HEK293 (cell line): ENCODE data around the gene SIRT4.

Experiments
- CTCF ChIA-PET: fragments of 350-600 bp; formaldehyde crosslinking; extraction: SDS; loops from one replicate; lab custom pipeline; 2021; ENCODE audit warnings: antibody characterized with exemption; lab: Yijun Ruan, JAX
- POLR2A ChIA-PET: fragments of 300-600 bp; formaldehyde crosslinking; extraction: SDS; loops from one replicate; lab custom pipeline; 2020; ENCODE audit warnings: antibody characterized with exemption, inconsistent platforms; lab: Yijun Ruan, JAX
- H3K27ac ChIP-seq: fragments of 200-500 bp; sonication (Bioruptor generic); 2 replicates; pipeline ENCODE4 v1.5.1; 2014; ENCODE audit warnings: low read depth, low read length, control low read depth, inconsistent platforms; ENCODE audit errors: extremely low read depth
- H3K36me3 ChIP-seq, 2 experiments: fragments of 200-500 bp in 1 of 2; sonication (Bioruptor generic) in 1 of 2; 1 replicate in 1 of 2; 2 replicates in 1 of 2; pipeline ENCODE4 v1.5.1; 2014 to 2017; ENCODE audit warnings: inconsistent platforms in 2 of 2, low read length in 2 of 2; ENCODE audit not compliant: control insufficient read depth in 2 of 2, insufficient read depth in 1 of 2
- H3K4me1 ChIP-seq: fragments of 200-500 bp; sonication (Bioruptor generic); 2 replicates; pipeline ENCODE4 v1.5.1; 2014; ENCODE audit warnings: mild to moderate bottlenecking, low read length, inconsistent platforms; ENCODE audit not compliant: control insufficient read depth, insufficient read depth
- H3K4me3 ChIP-seq: 2 replicates; pipeline ENCODE4 v1.5.1; 2011; ENCODE audit warnings: low read depth, mild to moderate bottlenecking, control low read depth, low read length, moderate library complexity
- H3K9me3 ChIP-seq: fragments of 200-500 bp; sonication (Bioruptor generic); 2 replicates; pipeline ENCODE4 v1.5.1; 2014; ENCODE audit warnings: low read depth, low read length, inconsistent platforms; ENCODE audit not compliant: control insufficient read depth, insufficient read depth
- OSR2 ChIP-seq: fragments of 450-650 bp; formaldehyde crosslinking; IDR thresholded peaks from 2 replicates; pipeline ENCODE4 v1.5.1; 2016; ENCODE audit warnings: missing biosample characterization, missing genetic modification characterization
- PRDM1 ChIP-seq: fragments of 450-650 bp; formaldehyde crosslinking; IDR thresholded peaks from 2 replicates; pipeline ENCODE4; 2016; ENCODE audit warnings: missing biosample characterization, missing genetic modification characterization
- SCRT1 ChIP-seq: fragments of 450-650 bp; formaldehyde crosslinking; IDR thresholded peaks from 2 replicates; pipeline ENCODE4 v1.5.1; 2016; ENCODE audit warnings: missing biosample characterization, missing genetic modification characterization, borderline replicate concordance
- SP2 ChIP-seq: fragments of 450-650 bp; formaldehyde crosslinking; IDR thresholded peaks from 2 replicates; pipeline ENCODE4 v1.5.1; 2016; ENCODE audit warnings: missing biosample characterization, missing genetic modification characterization
- ZBTB48 ChIP-seq: fragments of 450-650 bp; formaldehyde crosslinking; IDR thresholded peaks from 2 replicates; pipeline ENCODE4 v1.5.1; 2016; ENCODE audit warnings: missing biosample characterization, missing genetic modification characterization
- ZFHX2 ChIP-seq: fragments of 450-650 bp; formaldehyde crosslinking; conservative IDR thresholded peaks from 2 replicates; pipeline ENCODE4 v1.5.1; 2016; ENCODE audit warnings: missing biosample characterization, missing genetic modification characterization
- ZNF155 ChIP-seq: fragments of 450-650 bp; formaldehyde crosslinking; IDR thresholded peaks from 2 replicates; pipeline ENCODE4 v1.5.1; 2016; ENCODE audit warnings: missing biosample characterization, missing genetic modification characterization
- ZNF214 ChIP-seq: fragments of 450-650 bp; formaldehyde crosslinking; IDR thresholded peaks from 2 replicates; pipeline ENCODE4 v1.5.1; 2017; ENCODE audit warnings: missing biosample characterization, mild to moderate bottlenecking, missing genetic modification characterization, borderline replicate concordance
- ZNF544 ChIP-seq: fragments of 450-650 bp; formaldehyde crosslinking; IDR thresholded peaks from 2 replicates; pipeline ENCODE4 v1.5.0; 2017; ENCODE audit warnings: missing biosample characterization, missing genetic modification characterization
- ZNF571 ChIP-seq: fragments of 450-650 bp; formaldehyde crosslinking; IDR thresholded peaks from 2 replicates; pipeline ENCODE4 v1.5.0; 2017; ENCODE audit warnings: missing biosample characterization, missing genetic modification characterization
- ZNF654 ChIP-seq: fragments of 450-650 bp; formaldehyde crosslinking; IDR thresholded peaks from 2 replicates; pipeline ENCODE4 v1.5.1; 2016; ENCODE audit warnings: low read depth, missing biosample characterization, missing genetic modification characterization
- ZSCAN23 ChIP-seq: fragments of 450-650 bp; formaldehyde crosslinking; IDR thresholded peaks from 2 replicates; pipeline ENCODE4 v1.5.1; 2016; ENCODE audit warnings: missing biosample characterization, missing genetic modification characterization
- TF ChIP-seq, protein P1 (sequence below): fragments of 450-650 bp; IDR thresholded peaks from 2 replicates; pipeline ENCODE4 v1.5.1; 2018; ENCODE audit warnings: missing biosample characterization, mild to moderate bottlenecking, missing genetic modification characterization
- TF ChIP-seq, protein P2 (sequence below): fragments of 450-650 bp; formaldehyde crosslinking; IDR thresholded peaks from 2 replicates; pipeline ENCODE4 v1.5.1; 2016; ENCODE audit warnings: missing biosample characterization, missing genetic modification characterization
- TF ChIP-seq, protein P3 (sequence below): fragments of 450-650 bp; formaldehyde crosslinking; IDR thresholded peaks from 2 replicates; pipeline ENCODE4 v1.5.1; 2016; ENCODE audit warnings: missing biosample characterization, missing genetic modification characterization, low read depth
- TF ChIP-seq, protein P4 (sequence below): fragments of 450-650 bp; formaldehyde crosslinking; IDR thresholded peaks from 2 replicates; pipeline ENCODE4 v1.5.1; 2016; ENCODE audit warnings: missing biosample characterization, missing genetic modification characterization
- TF ChIP-seq, protein P5 (sequence below): fragments of 450-650 bp; formaldehyde crosslinking; IDR thresholded peaks from 2 replicates; pipeline ENCODE4 v1.5.1; 2016; ENCODE audit warnings: missing biosample characterization, missing genetic modification characterization
- TF ChIP-seq, protein P6 (sequence below): fragments of 450-650 bp; formaldehyde crosslinking; optimal IDR thresholded peaks from 2 replicates; pipeline ENCODE3; 2016; ENCODE audit warnings: missing biosample characterization, mild to moderate bottlenecking, missing genetic modification characterization
- TF ChIP-seq, protein P7 (sequence below): fragments of 450-650 bp; formaldehyde crosslinking; IDR thresholded peaks from 2 replicates; pipeline ENCODE4 v1.5.1; 2016; ENCODE audit warnings: missing biosample characterization, missing genetic modification characterization

The SIRT4 gene

DNA sequence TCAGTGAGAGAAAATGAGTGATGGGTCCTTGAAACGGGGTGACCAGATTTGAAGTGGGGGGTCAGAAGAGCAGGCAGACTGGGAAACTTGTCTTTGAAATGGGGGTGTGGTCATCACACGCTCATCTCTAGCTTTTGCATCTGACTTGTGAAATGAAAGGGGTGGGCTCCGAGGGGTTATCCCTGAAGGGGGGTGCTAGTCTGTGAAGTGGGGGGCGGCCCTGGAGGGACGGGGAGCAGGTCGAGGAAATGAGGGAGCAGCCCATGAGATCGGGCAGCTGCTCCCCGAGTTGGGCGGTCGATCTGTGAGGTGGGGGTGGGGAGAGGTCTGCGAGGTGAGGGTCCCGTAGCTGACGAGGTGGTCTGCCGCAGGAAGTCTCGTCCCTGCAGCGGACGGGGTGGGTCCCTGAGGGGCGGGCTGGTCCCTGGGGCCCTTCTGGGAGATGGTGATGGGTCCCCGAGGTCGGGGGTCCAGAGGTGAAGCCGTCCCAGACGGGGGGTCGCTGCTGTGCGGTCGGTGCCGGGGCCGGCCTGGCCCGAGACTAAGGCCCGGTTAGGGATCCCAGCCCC, 37.1 kb upstream of the SIRT4 start (continued):
- TF ChIP-seq, protein P1, sequence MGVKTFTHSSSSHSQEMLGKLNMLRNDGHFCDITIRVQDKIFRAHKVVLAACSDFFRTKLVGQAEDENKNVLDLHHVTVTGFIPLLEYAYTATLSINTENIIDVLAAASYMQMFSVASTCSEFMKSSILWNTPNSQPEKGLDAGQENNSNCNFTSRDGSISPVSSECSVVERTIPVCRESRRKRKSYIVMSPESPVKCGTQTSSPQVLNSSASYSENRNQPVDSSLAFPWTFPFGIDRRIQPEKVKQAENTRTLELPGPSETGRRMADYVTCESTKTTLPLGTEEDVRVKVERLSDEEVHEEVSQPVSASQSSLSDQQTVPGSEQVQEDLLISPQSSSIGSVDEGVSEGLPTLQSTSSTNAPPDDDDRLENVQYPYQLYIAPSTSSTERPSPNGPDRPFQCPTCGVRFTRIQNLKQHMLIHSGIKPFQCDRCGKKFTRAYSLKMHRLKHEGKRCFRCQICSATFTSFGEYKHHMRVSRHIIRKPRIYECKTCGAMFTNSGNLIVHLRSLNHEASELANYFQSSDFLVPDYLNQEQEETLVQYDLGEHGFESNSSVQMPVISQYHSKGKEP (tag by site-specific recombination): no peak
- TF ChIP-seq ZNF155 (tag by site-specific recombination) (no peak), ZBTB48 (tag by site-specific recombination) (peak; percentile 70; the same call in 1 of the 2 replicates), OSR2 (tag by site-specific recombination) (no peak), ZNF571 (tag by site-specific recombination) (no peak), ZSCAN23 (tag by site-specific recombination) (no peak), ZNF214 (no peak), ZNF544 (tag by site-specific recombination) (no peak)
- TF ChIP-seq, protein P2, sequence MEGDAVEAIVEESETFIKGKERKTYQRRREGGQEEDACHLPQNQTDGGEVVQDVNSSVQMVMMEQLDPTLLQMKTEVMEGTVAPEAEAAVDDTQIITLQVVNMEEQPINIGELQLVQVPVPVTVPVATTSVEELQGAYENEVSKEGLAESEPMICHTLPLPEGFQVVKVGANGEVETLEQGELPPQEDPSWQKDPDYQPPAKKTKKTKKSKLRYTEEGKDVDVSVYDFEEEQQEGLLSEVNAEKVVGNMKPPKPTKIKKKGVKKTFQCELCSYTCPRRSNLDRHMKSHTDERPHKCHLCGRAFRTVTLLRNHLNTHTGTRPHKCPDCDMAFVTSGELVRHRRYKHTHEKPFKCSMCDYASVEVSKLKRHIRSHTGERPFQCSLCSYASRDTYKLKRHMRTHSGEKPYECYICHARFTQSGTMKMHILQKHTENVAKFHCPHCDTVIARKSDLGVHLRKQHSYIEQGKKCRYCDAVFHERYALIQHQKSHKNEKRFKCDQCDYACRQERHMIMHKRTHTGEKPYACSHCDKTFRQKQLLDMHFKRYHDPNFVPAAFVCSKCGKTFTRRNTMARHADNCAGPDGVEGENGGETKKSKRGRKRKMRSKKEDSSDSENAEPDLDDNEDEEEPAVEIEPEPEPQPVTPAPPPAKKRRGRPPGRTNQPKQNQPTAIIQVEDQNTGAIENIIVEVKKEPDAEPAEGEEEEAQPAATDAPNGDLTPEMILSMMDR (tag by site-specific recombination): no peak; the same call in 1 of the 2 replicates
- TF ChIP-seq, protein P3, sequence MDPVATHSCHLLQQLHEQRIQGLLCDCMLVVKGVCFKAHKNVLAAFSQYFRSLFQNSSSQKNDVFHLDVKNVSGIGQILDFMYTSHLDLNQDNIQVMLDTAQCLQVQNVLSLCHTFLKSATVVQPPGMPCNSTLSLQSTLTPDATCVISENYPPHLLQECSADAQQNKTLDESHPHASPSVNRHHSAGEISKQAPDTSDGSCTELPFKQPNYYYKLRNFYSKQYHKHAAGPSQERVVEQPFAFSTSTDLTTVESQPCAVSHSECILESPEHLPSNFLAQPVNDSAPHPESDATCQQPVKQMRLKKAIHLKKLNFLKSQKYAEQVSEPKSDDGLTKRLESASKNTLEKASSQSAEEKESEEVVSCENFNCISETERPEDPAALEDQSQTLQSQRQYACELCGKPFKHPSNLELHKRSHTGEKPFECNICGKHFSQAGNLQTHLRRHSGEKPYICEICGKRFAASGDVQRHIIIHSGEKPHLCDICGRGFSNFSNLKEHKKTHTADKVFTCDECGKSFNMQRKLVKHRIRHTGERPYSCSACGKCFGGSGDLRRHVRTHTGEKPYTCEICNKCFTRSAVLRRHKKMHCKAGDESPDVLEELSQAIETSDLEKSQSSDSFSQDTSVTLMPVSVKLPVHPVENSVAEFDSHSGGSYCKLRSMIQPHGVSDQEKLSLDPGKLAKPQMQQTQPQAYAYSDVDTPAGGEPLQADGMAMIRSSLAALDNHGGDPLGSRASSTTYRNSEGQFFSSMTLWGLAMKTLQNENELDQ (tag by site-specific recombination): no peak
- TF ChIP-seq, protein P4, sequence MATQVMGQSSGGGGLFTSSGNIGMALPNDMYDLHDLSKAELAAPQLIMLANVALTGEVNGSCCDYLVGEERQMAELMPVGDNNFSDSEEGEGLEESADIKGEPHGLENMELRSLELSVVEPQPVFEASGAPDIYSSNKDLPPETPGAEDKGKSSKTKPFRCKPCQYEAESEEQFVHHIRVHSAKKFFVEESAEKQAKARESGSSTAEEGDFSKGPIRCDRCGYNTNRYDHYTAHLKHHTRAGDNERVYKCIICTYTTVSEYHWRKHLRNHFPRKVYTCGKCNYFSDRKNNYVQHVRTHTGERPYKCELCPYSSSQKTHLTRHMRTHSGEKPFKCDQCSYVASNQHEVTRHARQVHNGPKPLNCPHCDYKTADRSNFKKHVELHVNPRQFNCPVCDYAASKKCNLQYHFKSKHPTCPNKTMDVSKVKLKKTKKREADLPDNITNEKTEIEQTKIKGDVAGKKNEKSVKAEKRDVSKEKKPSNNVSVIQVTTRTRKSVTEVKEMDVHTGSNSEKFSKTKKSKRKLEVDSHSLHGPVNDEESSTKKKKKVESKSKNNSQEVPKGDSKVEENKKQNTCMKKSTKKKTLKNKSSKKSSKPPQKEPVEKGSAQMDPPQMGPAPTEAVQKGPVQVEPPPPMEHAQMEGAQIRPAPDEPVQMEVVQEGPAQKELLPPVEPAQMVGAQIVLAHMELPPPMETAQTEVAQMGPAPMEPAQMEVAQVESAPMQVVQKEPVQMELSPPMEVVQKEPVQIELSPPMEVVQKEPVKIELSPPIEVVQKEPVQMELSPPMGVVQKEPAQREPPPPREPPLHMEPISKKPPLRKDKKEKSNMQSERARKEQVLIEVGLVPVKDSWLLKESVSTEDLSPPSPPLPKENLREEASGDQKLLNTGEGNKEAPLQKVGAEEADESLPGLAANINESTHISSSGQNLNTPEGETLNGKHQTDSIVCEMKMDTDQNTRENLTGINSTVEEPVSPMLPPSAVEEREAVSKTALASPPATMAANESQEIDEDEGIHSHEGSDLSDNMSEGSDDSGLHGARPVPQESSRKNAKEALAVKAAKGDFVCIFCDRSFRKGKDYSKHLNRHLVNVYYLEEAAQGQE: no peak
- TF ChIP-seq, protein P5, sequence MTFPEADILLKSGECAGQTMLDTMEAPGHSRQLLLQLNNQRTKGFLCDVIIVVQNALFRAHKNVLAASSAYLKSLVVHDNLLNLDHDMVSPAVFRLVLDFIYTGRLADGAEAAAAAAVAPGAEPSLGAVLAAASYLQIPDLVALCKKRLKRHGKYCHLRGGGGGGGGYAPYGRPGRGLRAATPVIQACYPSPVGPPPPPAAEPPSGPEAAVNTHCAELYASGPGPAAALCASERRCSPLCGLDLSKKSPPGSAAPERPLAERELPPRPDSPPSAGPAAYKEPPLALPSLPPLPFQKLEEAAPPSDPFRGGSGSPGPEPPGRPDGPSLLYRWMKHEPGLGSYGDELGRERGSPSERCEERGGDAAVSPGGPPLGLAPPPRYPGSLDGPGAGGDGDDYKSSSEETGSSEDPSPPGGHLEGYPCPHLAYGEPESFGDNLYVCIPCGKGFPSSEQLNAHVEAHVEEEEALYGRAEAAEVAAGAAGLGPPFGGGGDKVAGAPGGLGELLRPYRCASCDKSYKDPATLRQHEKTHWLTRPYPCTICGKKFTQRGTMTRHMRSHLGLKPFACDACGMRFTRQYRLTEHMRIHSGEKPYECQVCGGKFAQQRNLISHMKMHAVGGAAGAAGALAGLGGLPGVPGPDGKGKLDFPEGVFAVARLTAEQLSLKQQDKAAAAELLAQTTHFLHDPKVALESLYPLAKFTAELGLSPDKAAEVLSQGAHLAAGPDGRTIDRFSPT (tag by site-specific recombination): no peak

DNA sequence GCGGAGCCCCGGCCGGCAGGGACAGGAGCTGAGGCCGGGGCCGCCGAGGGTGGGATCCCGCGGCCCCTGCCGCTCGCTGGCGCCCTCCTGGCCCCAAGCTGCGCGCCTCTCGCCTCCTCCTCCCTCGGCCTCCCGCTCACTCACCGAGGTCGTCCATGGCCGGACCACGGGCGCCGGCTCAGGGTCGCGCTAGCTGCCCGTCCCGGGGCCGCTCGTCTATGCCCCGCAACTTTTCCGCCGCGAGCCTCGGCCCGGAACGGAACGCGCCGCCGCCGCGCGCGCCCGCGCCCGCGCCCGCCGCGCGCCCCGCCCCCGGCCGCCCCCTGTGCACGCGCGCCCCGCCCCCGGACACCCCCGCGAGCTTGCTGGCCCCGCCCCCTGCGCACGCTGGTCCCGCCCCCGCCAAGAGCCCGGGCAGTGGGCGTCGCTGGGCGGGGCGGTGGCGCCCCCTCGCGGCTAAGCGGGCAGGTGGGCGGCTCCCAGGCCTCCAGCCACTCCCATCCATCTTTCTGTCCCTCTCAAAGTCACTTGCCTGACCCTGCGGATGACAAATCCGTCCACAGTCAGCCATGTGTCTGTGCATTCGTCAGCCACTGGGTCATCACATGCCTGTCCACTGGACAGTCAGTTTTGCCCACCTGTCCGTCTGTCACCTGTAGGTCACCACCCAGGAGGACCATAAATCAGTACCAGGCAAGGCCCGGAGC, 36.5 kb upstream of the SIRT4 start, which contains the start of gene PXN:
Gene PXN, minus strand, starts transcription at position 258 of the 707 bp plus-strand sequence. Its CDS starts 101 bp downstream, at position 157.
- ChIA-PET CTCF (interaction anchor here (0.5 to 16.4 kb wide), 26 partner anchors 9 to 1809 kb away, joined by 3 to 581 read pairs (median 4); partner anchors contain the start of gene RPLP0), POLR2A (interaction anchor here (0.5 to 8.6 kb wide), 12 partner anchors 9 to 306 kb away, joined by 3 to 126 read pairs (median 5); partner anchors contain the start of genes RNU4-2 and RPLP0)
- peaks cover 4% of the 10 kb centered on the region; the same call in 1 of the 2 replicates for H3K4me1 ChIP-seq
- H3K4me3 ChIP-seq: peak within 1 kb of the TSS; percentile 90
- no peaks in the 10 kb centered on the region for H3K9me3 ChIP-seq
- H3K36me3 ChIP-seq: no peaks in the 10 kb centered on the region
- peak within 1 kb of the TSS; percentile 65; the same call in 1 of the 2 replicates for H3K27ac ChIP-seq
- TF ChIP-seq SCRT1 (tag by site-specific recombination) (peak; percentile 85), PRDM1 (tag by site-specific recombination) (no peak), ZFHX2 (tag by site-specific recombination) (peak; percentile 91), ZNF654 (peak; percentile 54), SP2 (tag by site-specific recombination) (peak; percentile 53)
- TF ChIP-seq, protein P6, sequence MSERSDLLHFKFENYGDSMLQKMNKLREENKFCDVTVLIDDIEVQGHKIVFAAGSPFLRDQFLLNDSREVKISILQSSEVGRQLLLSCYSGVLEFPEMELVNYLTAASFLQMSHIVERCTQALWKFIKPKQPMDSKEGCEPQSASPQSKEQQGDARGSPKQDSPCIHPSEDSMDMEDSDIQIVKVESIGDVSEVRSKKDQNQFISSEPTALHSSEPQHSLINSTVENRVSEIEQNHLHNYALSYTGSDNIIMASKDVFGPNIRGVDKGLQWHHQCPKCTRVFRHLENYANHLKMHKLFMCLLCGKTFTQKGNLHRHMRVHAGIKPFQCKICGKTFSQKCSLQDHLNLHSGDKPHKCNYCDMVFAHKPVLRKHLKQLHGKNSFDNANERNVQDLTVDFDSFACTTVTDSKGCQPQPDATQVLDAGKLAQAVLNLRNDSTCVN: peak; percentile 63
- TF ChIP-seq, protein P7, sequence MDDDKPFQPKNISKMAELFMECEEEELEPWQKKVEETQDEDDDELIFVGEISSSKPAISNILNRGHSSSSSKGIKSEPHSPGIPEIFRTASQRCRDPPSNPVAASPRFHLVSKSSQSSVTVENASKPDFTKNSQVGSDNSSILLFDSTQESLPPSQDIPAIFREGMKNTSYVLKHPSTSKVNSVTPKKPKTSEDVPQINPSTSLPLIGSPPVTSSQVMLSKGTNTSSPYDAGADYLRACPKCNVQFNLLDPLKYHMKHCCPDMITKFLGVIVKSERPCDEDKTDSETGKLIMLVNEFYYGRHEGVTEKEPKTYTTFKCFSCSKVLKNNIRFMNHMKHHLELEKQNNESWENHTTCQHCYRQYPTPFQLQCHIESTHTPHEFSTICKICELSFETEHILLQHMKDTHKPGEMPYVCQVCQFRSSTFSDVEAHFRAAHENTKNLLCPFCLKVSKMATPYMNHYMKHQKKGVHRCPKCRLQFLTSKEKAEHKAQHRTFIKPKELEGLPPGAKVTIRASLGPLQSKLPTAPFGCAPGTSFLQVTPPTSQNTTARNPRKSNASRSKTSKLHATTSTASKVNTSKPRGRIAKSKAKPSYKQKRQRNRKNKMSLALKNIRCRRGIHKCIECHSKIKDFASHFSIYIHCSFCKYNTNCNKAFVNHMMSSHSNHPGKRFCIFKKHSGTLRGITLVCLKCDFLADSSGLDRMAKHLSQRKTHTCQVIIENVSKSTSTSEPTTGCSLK: no peak
